NOMO-1 treated with dmso at 0.1 percent for 144 hours (cell line): ENCODE data around the gene AGPAT2.

Source experiments
- DNase-seq: peaks from one replicate; lab custom pipeline; 2025; ENCODE audit not compliant: unreplicated experiment; lab: John Stamatoyannopoulos, UW

The AGPAT2 gene

GRCh38 chr9:136688274-136689107, 1.2 kb upstream of the AGPAT2 start:
- no peak for DNase-seq

GRCh38 chr9:136687721-136688223, 515 bp upstream of the AGPAT2 start:
- peak; percentile 27 for DNase-seq

- DNase-seq = no peak
Measured at GRCh38 chr9:136686534-136686793, 793 bp downstream of the AGPAT2 start.

- DNase-seq = peak; percentile 20
Measured at GRCh38 chr9:136685790-136686533, 1.3 kb downstream of the AGPAT2 start.

DNA sequence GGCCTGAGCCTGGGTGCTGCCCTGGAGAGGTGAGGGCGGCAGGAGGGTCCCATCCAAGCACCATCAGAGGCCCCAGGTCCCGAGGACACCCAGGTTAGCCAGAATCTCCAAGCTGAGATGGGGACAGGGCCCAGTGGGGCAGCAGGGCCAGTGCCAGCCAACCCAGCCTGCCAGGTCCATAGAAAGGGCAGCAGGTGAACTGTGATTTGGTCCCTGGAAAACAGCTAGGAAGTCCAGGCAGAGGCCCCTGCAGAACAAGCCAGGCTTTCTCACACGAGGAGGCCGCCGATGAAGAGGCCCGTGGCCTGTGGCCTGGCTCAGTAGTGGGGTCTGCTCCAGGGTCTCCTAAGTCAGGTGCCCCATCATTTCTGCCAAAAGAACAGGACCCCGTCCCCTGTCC, 2.0 kb downstream of the AGPAT2 start:
- DNase-seq = no peak

- no peak for DNase-seq
Measured at GRCh38 chr9:136684799-136685198, 2.5 kb downstream of the AGPAT2 start.

DNA sequence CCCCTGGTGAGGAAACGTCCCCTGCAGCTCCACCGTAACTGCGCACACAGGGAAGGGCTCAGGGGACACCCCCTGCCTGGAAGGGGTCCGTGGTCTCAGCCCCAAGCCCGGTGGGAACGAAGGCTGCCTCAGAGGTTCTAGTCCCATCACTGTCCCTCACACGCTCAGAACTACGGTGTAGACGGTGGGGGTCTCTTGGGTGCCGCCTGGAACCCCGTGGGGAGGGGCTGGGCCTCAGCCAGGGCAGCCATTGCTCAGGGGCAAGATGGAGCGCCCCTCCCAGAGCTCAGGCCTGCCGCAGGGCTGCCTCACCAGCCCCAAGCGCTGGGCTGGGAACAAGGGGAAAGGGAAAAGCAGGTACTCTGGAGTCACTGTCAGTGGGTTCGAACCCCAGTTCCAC, 2.9 kb downstream of the AGPAT2 start:
- DNase-seq = no peak

GRCh38 chr9:136683755-136684154, 3.5 kb downstream of the AGPAT2 start:
- no peak for DNase-seq

- DNase-seq = no peak
Measured at GRCh38 chr9:136683173-136683745, 4.0 kb downstream of the AGPAT2 start.

GRCh38 chr9:136682710-136683109, 4.5 kb downstream of the AGPAT2 start:
- DNase-seq = no peak

- no peak for DNase-seq
Measured at GRCh38 chr9:136681945-136682699, 5.1 kb downstream of the AGPAT2 start.

DNA sequence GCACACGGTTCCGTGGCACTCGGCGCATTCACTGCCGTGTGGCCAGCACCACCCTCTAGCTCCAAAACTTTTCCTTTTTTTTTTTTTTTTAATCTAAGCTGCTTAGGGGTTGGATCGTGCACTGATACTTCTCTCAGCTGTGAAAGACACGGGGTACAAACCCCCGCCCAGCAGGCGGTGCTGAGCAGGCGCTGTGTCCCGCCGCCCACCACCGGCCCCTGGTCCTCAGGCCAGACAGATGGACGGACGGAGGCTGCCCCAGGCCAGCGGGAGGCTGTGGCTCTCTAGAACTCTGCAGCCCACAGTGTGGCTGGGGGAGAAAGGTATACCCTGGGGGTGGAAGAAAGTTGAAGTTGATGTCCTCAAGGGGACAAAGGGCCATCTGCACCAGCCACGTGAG, 6.2 kb downstream of the AGPAT2 start:
- no peak for DNase-seq

GRCh38 chr9:136679431-136679941, 7.8 kb downstream of the AGPAT2 start:
- DNase-seq = peak; percentile 46

GRCh38 chr9:136678624-136679023, 8.6 kb downstream of the AGPAT2 start:
- DNase-seq = no peak

DNA sequence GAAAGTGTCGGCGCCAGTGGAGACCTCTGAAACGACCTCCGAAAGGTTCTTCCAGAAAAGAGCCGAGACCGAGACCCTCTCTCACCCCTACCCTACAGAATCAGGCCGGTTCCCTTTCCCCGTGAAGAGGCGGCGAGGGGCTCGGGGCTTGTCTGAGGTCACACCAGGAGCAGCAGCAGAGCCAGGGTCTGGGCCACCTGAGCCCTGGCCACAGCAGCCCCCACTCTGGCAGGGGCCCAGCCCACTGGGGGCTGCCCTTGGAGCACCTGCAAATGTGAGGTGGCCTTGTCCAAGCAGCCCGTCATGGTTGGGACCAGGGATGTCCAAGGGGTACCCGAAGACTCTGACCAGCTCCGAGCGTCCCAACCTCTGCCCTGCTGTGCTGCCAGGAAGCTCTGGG, 9.2 kb downstream of the AGPAT2 start:
- DNase-seq = no peak

GRCh38 chr9:136676920-136677686, 10.2 kb downstream of the AGPAT2 start:
- no peak for DNase-seq

DNA sequence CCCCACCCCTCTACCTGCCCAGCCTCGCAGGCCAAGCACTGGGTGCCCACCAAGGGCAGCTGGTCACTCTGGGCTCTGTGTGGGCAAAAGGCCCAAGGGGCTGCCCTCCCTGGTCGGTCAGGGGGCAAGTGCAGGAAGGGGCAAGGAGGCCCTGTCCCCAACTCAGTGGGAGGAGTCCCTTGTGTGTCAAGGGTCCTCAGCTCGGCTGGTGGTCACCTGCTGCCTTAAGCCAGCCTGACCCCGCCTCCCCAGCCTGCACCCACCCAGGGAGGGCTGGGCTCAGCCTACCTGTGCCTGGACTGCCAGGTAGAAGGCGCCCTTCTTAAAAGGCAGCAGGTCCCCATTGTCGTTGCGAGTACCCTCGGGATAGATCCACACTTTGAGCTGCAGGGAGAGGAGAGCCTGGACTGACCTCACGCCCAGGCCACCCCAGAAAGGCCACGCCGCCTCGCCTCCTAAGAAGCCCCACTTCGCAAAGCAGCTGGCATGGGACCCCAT, 10.9 kb downstream of the AGPAT2 start:
- no peak for DNase-seq

GRCh38 chr9:136675477-136676296, 11.6 kb downstream of the AGPAT2 start:
- DNase-seq = no peak

DNA sequence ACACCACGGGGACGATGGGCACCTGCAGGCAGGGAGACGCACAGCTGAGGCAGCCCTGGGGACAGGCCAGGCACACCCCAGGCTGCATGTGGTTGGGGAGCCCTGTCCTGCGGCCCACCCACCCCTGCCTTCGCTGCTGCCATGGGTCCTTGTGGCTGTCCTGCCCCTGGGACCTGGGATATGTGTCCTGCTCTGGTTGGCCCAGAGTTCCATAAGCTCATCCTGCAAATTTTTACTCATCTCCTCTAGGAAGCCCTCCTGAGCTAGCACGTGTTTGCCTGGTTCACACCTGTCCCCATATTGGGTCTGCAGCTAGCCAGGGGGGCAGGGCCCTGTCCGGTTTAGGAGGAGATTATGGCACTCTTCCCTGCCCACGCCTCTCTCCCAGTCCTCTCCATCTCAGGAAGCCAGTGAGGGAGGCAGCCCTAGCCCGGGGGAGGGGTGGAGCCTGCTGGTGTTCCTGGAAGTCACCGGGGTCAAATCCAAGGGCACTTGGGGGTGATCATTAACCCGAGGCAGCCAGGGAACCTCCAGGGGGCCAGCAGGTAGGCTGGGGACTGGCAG, 12.4 kb downstream of the AGPAT2 start:
- no peak for DNase-seq
